ENCODE measurements around the gene SLC25A38. TPM values are rescaled to one million over a fixed set of nuclear protein-coding genes. Genes with fewer than 3 reads are reported as not detected.

Gene SLC25A38
- polyA plus RNA-seq, 1 donor: 35.1 TPM

- H3K9me3 ChIP-seq (ENCODE audit: control insufficient read depth, low read depth, low read length): no peaks in the 10 kb centered on the region
- H3K36me3 ChIP-seq (ENCODE audit: control insufficient read depth, insufficient read depth, low read length): peaks cover 37% of the 10 kb centered on the region
- WGBS (ENCODE audit: insufficient coverage, low lambda C conversion rate): 0% methylated on average over 3 of the region's 63 CpGs
- H3K27me3 ChIP-seq (ENCODE audit: control insufficient read depth, insufficient read depth, low read length): no peaks in the 10 kb centered on the region
- H3K4me3 ChIP-seq (ENCODE audit: low read length): peak within 1 kb of the TSS; percentile 83
- DNase-seq: peak; percentile 97 to 98
- H3K27ac ChIP-seq (ENCODE audit: low read length): peak within 1 kb of the TSS; percentile 82
- peaks cover 13% of the 10 kb centered on the region for H3K4me1 ChIP-seq (ENCODE audit: control insufficient read depth, insufficient read depth, low read length)
These were observed 23.4 kb downstream of the SLC25A38 start, which contains the start of gene RPSA for GRCh38 chr3:39406368-39407258. Gene RPSA, plus strand, starts transcription at chr3:39406720. Its CDS starts 934 bp downstream, at chr3:39407654.

GRCh38 chr3:39407259-39407629 lies 24.1 kb downstream of the SLC25A38 start:
- WGBS (ENCODE audit: insufficient coverage, low lambda C conversion rate): 0% methylated on average over 3 of the region's 9 CpGs

DNA sequence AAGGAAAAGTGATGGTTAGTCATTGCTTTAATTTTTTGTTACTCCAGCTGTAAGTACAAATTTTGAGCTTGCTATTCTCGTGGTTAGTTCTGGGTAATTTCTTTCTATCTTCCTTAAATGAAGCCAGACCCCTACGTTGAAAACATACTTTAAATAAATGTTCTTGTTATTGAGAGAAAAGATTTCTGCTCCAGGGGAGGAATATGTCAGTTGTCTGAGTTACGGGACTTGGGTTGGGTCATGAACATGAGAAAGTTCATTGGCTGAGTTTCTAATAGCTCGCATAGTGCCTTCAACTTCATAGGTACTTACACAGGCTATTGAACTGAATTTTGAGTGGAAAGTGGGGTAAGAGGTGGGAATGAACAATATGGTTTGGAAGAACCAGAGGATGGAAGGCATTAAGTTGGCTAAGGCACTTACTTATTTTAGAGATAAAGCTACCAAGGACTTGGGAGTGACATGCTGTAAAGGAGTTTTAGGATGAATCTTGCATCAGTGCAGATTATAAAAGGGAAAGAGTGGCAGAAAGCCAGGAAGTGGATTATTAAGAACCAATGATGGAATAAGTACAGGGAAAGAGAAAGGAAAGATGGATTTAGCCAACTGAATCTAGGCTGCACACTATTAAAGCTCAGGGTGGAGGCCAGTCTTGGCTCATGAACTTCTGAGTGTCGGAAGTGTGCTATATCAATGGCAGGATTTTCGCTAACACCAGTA lies 24.8 kb downstream of the SLC25A38 start:
- no peaks in the 10 kb centered on the region for H3K9me3 ChIP-seq (ENCODE audit: control insufficient read depth, low read depth, low read length)
- no peak for DNase-seq
- peak overlapping the region; percentile 83 for H3K4me3 ChIP-seq (ENCODE audit: low read length)
- H3K36me3 ChIP-seq (ENCODE audit: control insufficient read depth, insufficient read depth, low read length): peaks cover 48% of the 10 kb centered on the region
- no peak overlapping the region for H3K27ac ChIP-seq (ENCODE audit: low read length)
- WGBS (ENCODE audit: insufficient coverage, low lambda C conversion rate): 14% methylated on average over 1 of the region's 6 CpGs
- H3K4me1 ChIP-seq (ENCODE audit: control insufficient read depth, insufficient read depth, low read length): peaks cover 13% of the 10 kb centered on the region
- H3K27me3 ChIP-seq (ENCODE audit: control insufficient read depth, insufficient read depth, low read length): no peaks in the 10 kb centered on the region

More at GRCh38 chr3:39407259-39407629, 24.1 kb downstream of the SLC25A38 start:
- Histone ChIP-seq H3K27me3 (ENCODE audit: control insufficient read depth, insufficient read depth, low read length) (no peaks in the 10 kb centered on the region), H3K27ac (ENCODE audit: low read length) (peak overlapping the region; percentile 82), H3K4me1 (ENCODE audit: control insufficient read depth, insufficient read depth, low read length) (peaks cover 13% of the 10 kb centered on the region), H3K36me3 (ENCODE audit: control insufficient read depth, insufficient read depth, low read length) (peaks cover 42% of the 10 kb centered on the region), H3K9me3 (ENCODE audit: control insufficient read depth, low read depth, low read length) (no peaks in the 10 kb centered on the region), H3K4me3 (ENCODE audit: low read length) (peak overlapping the region; percentile 83)
- no peak for DNase-seq

- H3K27ac ChIP-seq (ENCODE audit: low read length): no peak overlapping the region
- 49% methylated on average over 2 of the region's 21 CpGs for WGBS (ENCODE audit: insufficient coverage, low lambda C conversion rate)
- DNase-seq: no peak
These were observed 25.6 kb downstream of the SLC25A38 start for GRCh38 chr3:39408493-39409372.

DNA sequence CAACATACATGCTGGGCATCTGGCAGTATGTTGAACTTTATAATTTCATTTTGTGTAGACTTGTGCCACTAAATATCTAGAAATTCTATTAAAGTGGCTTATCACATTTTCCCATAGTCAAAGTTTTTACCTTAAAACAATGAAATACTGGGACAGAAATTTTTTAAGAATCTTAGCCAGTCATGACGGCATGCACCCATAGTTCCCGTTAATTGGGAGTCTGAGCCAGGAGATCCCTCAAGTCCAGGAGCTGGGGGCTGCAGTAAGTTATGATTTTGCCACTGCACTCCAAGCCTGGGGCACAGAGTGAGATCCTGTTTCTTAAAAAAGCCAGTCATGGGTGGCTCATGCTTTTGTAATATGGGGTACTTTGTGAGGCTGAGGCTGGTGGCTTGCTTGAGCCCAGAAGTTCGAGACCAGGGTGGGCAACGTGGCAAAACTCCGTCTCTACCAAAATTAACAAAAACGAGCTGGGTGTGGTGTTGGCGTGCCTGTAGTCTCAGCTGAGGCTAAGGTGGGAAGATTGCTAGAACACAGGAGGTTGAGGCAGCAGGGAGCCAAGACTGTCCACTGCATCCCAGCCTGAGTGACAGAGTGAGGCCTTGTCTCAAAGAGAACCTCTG lies 26.5 kb downstream of the SLC25A38 start:
- H3K27ac ChIP-seq (ENCODE audit: low read length): no peak overlapping the region
- H3K4me3 ChIP-seq (ENCODE audit: low read length): no peak overlapping the region
- WGBS (ENCODE audit: insufficient coverage, low lambda C conversion rate): no CpG with 5 or more reads among the region's 7 CpGs
- H3K27me3 ChIP-seq (ENCODE audit: control insufficient read depth, insufficient read depth, low read length): no peaks in the 10 kb centered on the region
- no peaks in the 10 kb centered on the region for H3K9me3 ChIP-seq (ENCODE audit: control insufficient read depth, low read depth, low read length)
- H3K4me1 ChIP-seq (ENCODE audit: control insufficient read depth, insufficient read depth, low read length): peaks cover 13% of the 10 kb centered on the region
- no peak for DNase-seq
- H3K36me3 ChIP-seq (ENCODE audit: control insufficient read depth, insufficient read depth, low read length): peaks cover 63% of the 10 kb centered on the region

More at GRCh38 chr3:39408493-39409372, 25.6 kb downstream of the SLC25A38 start:
- Histone ChIP-seq H3K4me1 (ENCODE audit: control insufficient read depth, insufficient read depth, low read length) (peaks cover 13% of the 10 kb centered on the region), H3K27me3 (ENCODE audit: control insufficient read depth, insufficient read depth, low read length) (no peaks in the 10 kb centered on the region), H3K9me3 (ENCODE audit: control insufficient read depth, low read depth, low read length) (no peaks in the 10 kb centered on the region), H3K4me3 (ENCODE audit: low read length) (no peak overlapping the region), H3K36me3 (ENCODE audit: control insufficient read depth, insufficient read depth, low read length) (peaks cover 56% of the 10 kb centered on the region)

DNA sequence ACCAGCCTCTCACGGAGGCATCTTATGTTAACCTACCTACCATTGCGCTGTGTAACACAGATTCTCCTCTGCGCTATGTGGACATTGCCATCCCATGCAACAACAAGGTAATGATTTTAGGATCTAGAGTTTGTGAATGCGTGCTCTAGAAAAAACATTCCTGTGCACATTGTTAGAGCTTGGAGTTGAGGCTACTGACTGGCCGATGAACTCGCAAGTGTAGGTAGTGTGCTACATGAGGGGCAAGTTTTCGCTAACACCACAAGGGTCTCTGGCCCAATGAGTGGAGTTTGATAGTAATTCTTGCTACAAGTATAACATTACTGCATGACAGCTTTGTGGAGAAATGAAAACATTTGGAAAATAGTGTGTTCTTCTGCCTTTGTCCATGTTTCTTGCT lies 27.7 kb downstream of the SLC25A38 start:
- Histone ChIP-seq H3K4me3 (ENCODE audit: low read length) (no peak overlapping the region), H3K4me1 (ENCODE audit: control insufficient read depth, insufficient read depth, low read length) (peaks cover 13% of the 10 kb centered on the region), H3K36me3 (ENCODE audit: control insufficient read depth, insufficient read depth, low read length) (peaks cover 63% of the 10 kb centered on the region), H3K27me3 (ENCODE audit: control insufficient read depth, insufficient read depth, low read length) (no peaks in the 10 kb centered on the region), H3K27ac (ENCODE audit: low read length) (no peak overlapping the region), H3K9me3 (ENCODE audit: control insufficient read depth, low read depth, low read length) (no peaks in the 10 kb centered on the region)
- no peak for DNase-seq
- no CpG with 5 or more reads among the region's 7 CpGs for WGBS (ENCODE audit: insufficient coverage, low lambda C conversion rate)

GRCh38 chr3:39412668-39413260 lies 29.6 kb downstream of the SLC25A38 start:
- DNase-seq: no peak
- Histone ChIP-seq H3K4me3 (ENCODE audit: low read length) (no peak overlapping the region), H3K4me1 (ENCODE audit: control insufficient read depth, insufficient read depth, low read length) (peaks cover 12% of the 10 kb centered on the region), H3K36me3 (ENCODE audit: control insufficient read depth, insufficient read depth, low read length) (peaks cover 63% of the 10 kb centered on the region), H3K9me3 (ENCODE audit: control insufficient read depth, low read depth, low read length) (no peaks in the 10 kb centered on the region), H3K27me3 (ENCODE audit: control insufficient read depth, insufficient read depth, low read length) (no peaks in the 10 kb centered on the region), H3K27ac (ENCODE audit: low read length) (no peak overlapping the region)
- WGBS (ENCODE audit: insufficient coverage, low lambda C conversion rate): no CpG with 5 or more reads among the region's 9 CpGs

DNA sequence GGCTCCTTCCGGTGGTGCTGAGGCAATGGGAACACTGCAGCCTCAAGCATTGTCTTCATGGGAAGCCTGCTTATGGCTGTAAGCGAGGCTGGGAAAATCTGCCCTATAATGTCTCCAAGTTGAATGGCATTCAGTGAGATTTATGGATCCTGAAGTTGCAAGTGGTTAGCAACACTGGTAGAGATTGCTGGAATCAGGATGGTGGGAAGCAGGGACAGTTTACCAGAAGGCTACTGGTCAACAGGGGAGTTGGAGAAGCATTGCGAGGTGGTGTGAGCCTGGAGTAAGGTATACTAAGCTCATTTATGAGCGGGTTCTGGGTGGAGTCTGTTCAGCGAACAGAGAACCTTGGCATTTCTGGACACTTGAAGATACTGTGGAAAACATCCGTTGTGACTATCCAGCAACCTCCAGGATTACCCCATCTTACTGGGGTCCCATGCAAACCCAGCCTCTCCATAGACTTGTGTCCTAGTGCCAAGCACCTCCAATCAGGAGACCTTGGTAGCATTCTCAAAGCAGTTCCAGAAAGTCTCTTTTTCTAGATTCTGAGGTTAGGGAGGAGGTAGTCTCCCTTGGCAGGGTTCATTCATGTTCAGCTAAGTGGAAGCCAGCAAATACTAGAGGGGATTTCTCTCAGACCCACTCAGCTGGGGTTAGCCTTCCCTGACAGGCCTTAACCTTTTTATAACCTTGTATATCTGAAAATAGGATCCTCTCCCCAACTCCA lies 30.7 kb downstream of the SLC25A38 start:
- DNase-seq: no peak
- Histone ChIP-seq H3K36me3 (ENCODE audit: control insufficient read depth, insufficient read depth, low read length) (peaks cover 52% of the 10 kb centered on the region), H3K27ac (ENCODE audit: low read length) (no peak overlapping the region), H3K4me1 (ENCODE audit: control insufficient read depth, insufficient read depth, low read length) (peaks cover 6% of the 10 kb centered on the region), H3K27me3 (ENCODE audit: control insufficient read depth, insufficient read depth, low read length) (no peaks in the 10 kb centered on the region), H3K9me3 (ENCODE audit: control insufficient read depth, low read depth, low read length) (no peaks in the 10 kb centered on the region), H3K4me3 (ENCODE audit: low read length) (no peak overlapping the region)
- 100% methylated on average over 1 of the region's 6 CpGs for WGBS (ENCODE audit: insufficient coverage, low lambda C conversion rate)

GRCh38 chr3:39414421-39414907 lies 31.3 kb downstream of the SLC25A38 start:
- peaks cover 46% of the 10 kb centered on the region for H3K36me3 ChIP-seq (ENCODE audit: control insufficient read depth, insufficient read depth, low read length)

More at GRCh38 chr3:39414421-39414907, 31.3 kb downstream of the SLC25A38 start:
- Histone ChIP-seq H3K4me3 (ENCODE audit: low read length) (no peak overlapping the region), H3K27me3 (ENCODE audit: control insufficient read depth, insufficient read depth, low read length) (no peaks in the 10 kb centered on the region), H3K27ac (ENCODE audit: low read length) (no peak overlapping the region), H3K9me3 (ENCODE audit: control insufficient read depth, low read depth, low read length) (no peaks in the 10 kb centered on the region), H3K4me1 (ENCODE audit: control insufficient read depth, insufficient read depth, low read length) (peaks cover 2% of the 10 kb centered on the region)
- 90% methylated on average over 2 of the region's 2 CpGs for WGBS (ENCODE audit: insufficient coverage, low lambda C conversion rate)
- DNase-seq: no peak
